ENCODE results near the gene FYN.
A peak's percentile ranks its signal among the peaks of the same experiment; 100 is the strongest.

FYN gene

GRCh38 chr6:111857674-111858337 lies 15.4 kb downstream of the FYN start:
- TF ChIP-seq CTCF (IDR thresholded peaks at IDR 0.05; ENCODE audit: low read depth, low read length) = no peak
- DNase-seq (ENCODE audit: low read depth in 2 of 2) = no peak
- no peak overlapping the region for H3K4me3 ChIP-seq (replicated peaks in 1 of 2; ENCODE audit: low read depth in 2 of 2, low read length in 2 of 2)

GRCh38 chr6:111855753-111856152 lies 17.5 kb downstream of the FYN start:
- DNase-seq (ENCODE audit: low read depth in 2 of 2) = no peak
- H3K4me3 ChIP-seq (replicated peaks in 1 of 2; ENCODE audit: low read depth in 2 of 2, low read length in 2 of 2) = no peak overlapping the region
- TF ChIP-seq CTCF (IDR thresholded peaks at IDR 0.05; ENCODE audit: low read depth, low read length) = no peak

GRCh38 chr6:111854683-111855082 lies 18.6 kb downstream of the FYN start:
- no peak overlapping the region for H3K4me3 ChIP-seq (replicated peaks in 1 of 2; ENCODE audit: low read depth in 2 of 2, low read length in 2 of 2)
- DNase-seq (ENCODE audit: low read depth in 2 of 2) = no peak
- TF ChIP-seq CTCF (IDR thresholded peaks at IDR 0.05; ENCODE audit: low read depth, low read length) = no peak

DNA sequence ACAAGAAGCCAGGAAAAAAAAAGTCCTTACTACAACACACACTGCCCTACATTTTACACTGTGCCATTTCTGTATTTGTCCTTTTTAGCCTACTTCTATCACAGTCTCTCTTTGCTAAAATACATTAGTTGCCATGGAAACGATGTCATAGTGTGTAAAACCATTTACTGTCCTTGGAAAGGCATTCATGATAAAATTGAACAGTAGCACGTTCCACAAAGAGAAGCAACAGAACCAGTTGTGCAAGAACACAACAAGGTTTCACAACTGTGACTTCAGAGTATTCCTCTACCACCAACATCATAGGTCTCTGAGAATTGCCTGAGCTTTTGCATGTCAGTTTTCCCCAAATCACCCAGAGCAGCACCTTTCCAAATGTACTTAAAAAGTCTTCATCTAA lies 20.5 kb downstream of the FYN start:
- peak; percentile 75 to 87 for DNase-seq (ENCODE audit: low read depth in 2 of 2)

GRCh38 chr6:111850295-111850937 lies 22.8 kb downstream of the FYN start:
- H3K4me3 ChIP-seq (replicated peaks in 1 of 2; ENCODE audit: low read depth in 2 of 2, low read length in 2 of 2) = no peak overlapping the region
- TF ChIP-seq CTCF (IDR thresholded peaks at IDR 0.05; ENCODE audit: low read depth, low read length) = no peak
- no peak for DNase-seq (ENCODE audit: low read depth in 2 of 2)

More for the DNA sequence above, 20.5 kb downstream of the FYN start:
- H3K4me3 ChIP-seq (replicated peaks in 1 of 2; ENCODE audit: low read depth in 2 of 2, low read length in 2 of 2) = no peak overlapping the region
- no peak for TF ChIP-seq CTCF (IDR thresholded peaks at IDR 0.05; ENCODE audit: low read depth, low read length)

- H3K4me3 ChIP-seq (replicated peaks in 1 of 2; ENCODE audit: low read depth in 2 of 2, low read length in 2 of 2) = no peak overlapping the region
- no peak for TF ChIP-seq CTCF (IDR thresholded peaks at IDR 0.05; ENCODE audit: low read depth, low read length)
- no peak for DNase-seq (ENCODE audit: low read depth in 2 of 2)
Measured at GRCh38 chr6:111849298-111849697, 24.0 kb downstream of the FYN start.

All from cardiac fibroblast (primary cell).